ENCODE results near the gene ALKBH8.
"Not testable (repeated sequence)": the region's sequence is repeated elsewhere in the genome, so short reads cannot be mapped to it uniquely, and the experiment has no call there.

ALKBH8 gene

DNA sequence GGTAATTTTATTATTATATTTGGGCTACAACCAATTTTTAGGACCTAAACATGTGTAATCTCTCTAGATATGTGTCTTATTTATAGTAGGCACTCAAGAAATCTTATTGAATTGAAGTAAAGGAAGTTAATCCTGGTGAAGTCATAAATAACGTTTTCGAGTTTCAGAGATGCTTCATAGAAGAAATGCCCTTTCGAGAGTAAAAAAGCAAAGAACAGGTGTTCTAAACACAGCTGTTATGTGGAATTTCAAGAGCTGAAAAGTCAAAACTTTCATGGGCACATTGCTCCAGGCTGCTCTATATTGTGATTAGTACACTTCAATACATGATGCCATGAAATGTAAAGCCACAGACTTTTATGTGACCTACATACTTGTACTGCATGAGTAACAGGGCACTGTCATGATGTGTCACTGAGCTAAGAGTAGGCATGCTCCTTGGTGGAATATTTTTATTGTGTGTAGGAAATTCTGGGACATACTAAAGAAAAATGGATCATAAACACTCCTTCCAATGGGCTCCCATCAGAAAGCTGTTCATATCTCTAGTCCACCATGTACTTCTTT lies 18.2 kb upstream of the ALKBH8 start:
- Histone ChIP-seq H3K36me3 (ENCODE audit: insufficient read depth, low read length) (no peaks in the 10 kb centered on the region), H3K9ac (ENCODE audit: low read length) (no peak overlapping the region), H3F3A (ENCODE audit: insufficient read depth, low read length) (no peaks in the 10 kb centered on the region), H3K27me3 (ENCODE audit: insufficient read depth, low read length) (no peaks in the 10 kb centered on the region; the same call in 1 of the 2 replicates), H3K79me2 (ENCODE audit: insufficient read depth, low read length) (no peaks in the 10 kb centered on the region), H3K9me3 (ENCODE audit: low read length) (no peaks in the 10 kb centered on the region), H3K4me3 (ENCODE audit: low read depth, low read length, poor library complexity, severe bottlenecking) (no peak overlapping the region), H3K4me1 (ENCODE audit: insufficient read depth, low read length, severe bottlenecking) (no peaks in the 10 kb centered on the region), H3K4me2 (ENCODE audit: low read length) (no peak overlapping the region), H2AFZ (ENCODE audit: low read length) (no peak overlapping the region), H3K9me2 (ENCODE audit: low read depth, low read length) (no peaks in the 10 kb centered on the region), H3K27ac (ENCODE audit: low read depth, low read length, poor library complexity, severe bottlenecking) (no peak overlapping the region), H4K20me1 (ENCODE audit: insufficient read depth, low read length) (no peaks in the 10 kb centered on the region)
- TF ChIP-seq EZH2 (IDR thresholded peaks at IDR 0.05; ENCODE audit: borderline replicate concordance, low read length), result no peak
- TF ChIP-seq, protein P1, sequence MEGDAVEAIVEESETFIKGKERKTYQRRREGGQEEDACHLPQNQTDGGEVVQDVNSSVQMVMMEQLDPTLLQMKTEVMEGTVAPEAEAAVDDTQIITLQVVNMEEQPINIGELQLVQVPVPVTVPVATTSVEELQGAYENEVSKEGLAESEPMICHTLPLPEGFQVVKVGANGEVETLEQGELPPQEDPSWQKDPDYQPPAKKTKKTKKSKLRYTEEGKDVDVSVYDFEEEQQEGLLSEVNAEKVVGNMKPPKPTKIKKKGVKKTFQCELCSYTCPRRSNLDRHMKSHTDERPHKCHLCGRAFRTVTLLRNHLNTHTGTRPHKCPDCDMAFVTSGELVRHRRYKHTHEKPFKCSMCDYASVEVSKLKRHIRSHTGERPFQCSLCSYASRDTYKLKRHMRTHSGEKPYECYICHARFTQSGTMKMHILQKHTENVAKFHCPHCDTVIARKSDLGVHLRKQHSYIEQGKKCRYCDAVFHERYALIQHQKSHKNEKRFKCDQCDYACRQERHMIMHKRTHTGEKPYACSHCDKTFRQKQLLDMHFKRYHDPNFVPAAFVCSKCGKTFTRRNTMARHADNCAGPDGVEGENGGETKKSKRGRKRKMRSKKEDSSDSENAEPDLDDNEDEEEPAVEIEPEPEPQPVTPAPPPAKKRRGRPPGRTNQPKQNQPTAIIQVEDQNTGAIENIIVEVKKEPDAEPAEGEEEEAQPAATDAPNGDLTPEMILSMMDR (IDR thresholded peaks at IDR 0.05; ENCODE audit: low read length), result no peak

DNA sequence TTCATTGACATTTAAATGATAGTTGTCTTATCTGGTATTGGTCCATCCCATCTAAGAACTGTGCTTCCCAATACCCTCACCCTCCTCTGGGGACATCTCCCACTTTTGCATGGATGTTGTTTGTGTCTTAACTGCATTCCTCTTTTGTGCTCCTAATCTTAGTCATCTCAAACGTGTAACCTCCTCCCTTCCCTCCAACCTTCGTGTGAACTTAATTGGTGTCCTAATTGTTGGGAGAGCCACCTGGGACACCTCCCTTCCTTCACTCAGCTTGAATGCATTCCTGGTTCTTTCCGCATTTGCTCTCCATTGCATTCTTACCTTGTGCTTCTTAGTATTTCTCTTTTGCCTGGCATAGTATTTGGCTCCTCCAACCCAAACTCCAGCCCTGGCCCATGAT lies 15.6 kb upstream of the ALKBH8 start:
- no peak overlapping the region for H3K4me3 ChIP-seq (ENCODE audit: low read depth, low read length, poor library complexity, severe bottlenecking)
- no peaks in the 10 kb centered on the region for H3K27me3 ChIP-seq (ENCODE audit: insufficient read depth, low read length)
- no peak overlapping the region for H2AFZ ChIP-seq (ENCODE audit: low read length)
- H3K4me2 ChIP-seq (ENCODE audit: low read length), result no peak overlapping the region
- no peaks in the 10 kb centered on the region for H3K79me2 ChIP-seq (ENCODE audit: insufficient read depth, low read length)
- no peaks in the 10 kb centered on the region for H3F3A ChIP-seq (ENCODE audit: insufficient read depth, low read length)
- no peaks in the 10 kb centered on the region for H3K9me2 ChIP-seq (ENCODE audit: low read depth, low read length)
- H3K4me1 ChIP-seq (ENCODE audit: insufficient read depth, low read length, severe bottlenecking), result no peaks in the 10 kb centered on the region
- H3K9me3 ChIP-seq (ENCODE audit: low read length), result no peaks in the 10 kb centered on the region
- TF ChIP-seq, protein P1 (IDR thresholded peaks at IDR 0.05; ENCODE audit: low read length), result no peak
- no peak for TF ChIP-seq EZH2 (IDR thresholded peaks at IDR 0.05; ENCODE audit: borderline replicate concordance, low read length)
- no peak overlapping the region for H3K9ac ChIP-seq (ENCODE audit: low read length)
- no peaks in the 10 kb centered on the region for H3K36me3 ChIP-seq (ENCODE audit: insufficient read depth, low read length)
- no peak overlapping the region for H3K27ac ChIP-seq (ENCODE audit: low read depth, low read length, poor library complexity, severe bottlenecking)
- no peaks in the 10 kb centered on the region for H4K20me1 ChIP-seq (ENCODE audit: insufficient read depth, low read length)

DNA sequence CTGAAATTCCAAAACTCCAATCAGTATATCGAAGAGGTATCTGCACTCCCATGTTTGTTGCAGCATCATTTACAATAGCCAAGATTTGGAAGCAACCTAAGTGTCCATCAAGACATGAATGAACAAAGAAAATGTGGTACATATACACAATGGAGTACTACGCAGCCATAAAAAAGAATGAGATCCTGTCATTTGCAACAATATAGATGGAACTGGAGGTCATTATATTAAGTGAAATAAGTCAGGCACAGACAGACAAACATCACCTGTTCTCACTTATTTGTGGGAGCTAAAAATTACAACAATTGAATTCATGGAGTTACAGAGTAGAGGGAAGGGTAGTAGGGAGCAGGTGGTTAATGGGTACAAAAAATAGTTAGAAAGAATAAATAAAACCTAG lies 13.6 kb upstream of the ALKBH8 start:
- H3K9me3 ChIP-seq (ENCODE audit: low read length); H3K36me3 ChIP-seq (ENCODE audit: insufficient read depth, low read length); H4K20me1 ChIP-seq (ENCODE audit: insufficient read depth, low read length); H3K79me2 ChIP-seq (ENCODE audit: insufficient read depth, low read length); H3K9me2 ChIP-seq (ENCODE audit: low read depth, low read length); H3K27me3 ChIP-seq (ENCODE audit: insufficient read depth, low read length); H3K4me1 ChIP-seq (ENCODE audit: insufficient read depth, low read length, severe bottlenecking); H3K9ac ChIP-seq (ENCODE audit: low read length); H2AFZ ChIP-seq (ENCODE audit: low read length); H3K4me3 ChIP-seq (ENCODE audit: low read depth, low read length, poor library complexity, severe bottlenecking); H3K4me2 ChIP-seq (ENCODE audit: low read length); H3K27ac ChIP-seq (ENCODE audit: low read depth, low read length, poor library complexity, severe bottlenecking); H3F3A ChIP-seq (ENCODE audit: insufficient read depth, low read length): not testable (repeated sequence)

DNA sequence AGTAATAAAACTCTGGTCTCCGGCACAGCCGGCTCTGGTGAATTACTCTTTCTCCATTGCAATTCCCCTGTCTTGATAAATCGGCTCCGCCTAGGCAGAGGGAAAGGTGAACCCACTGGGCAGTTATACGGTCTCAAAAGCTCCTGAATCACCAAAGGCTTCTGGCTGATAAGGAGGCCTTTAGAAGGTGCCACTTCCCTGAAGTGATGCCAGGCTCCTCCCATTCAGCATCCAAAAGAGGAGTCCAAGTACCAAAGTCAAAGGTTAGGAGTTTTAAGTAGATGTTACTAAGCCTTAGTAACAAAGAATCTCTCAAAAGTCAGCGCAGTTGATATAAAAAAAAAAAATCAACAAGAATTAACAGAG lies 11.8 kb upstream of the ALKBH8 start:
- no peaks in the 10 kb centered on the region for H3K79me2 ChIP-seq (ENCODE audit: insufficient read depth, low read length)
- H3K9me3 ChIP-seq (ENCODE audit: low read length), result no peaks in the 10 kb centered on the region
- no peaks in the 10 kb centered on the region for H4K20me1 ChIP-seq (ENCODE audit: insufficient read depth, low read length)
- H2AFZ ChIP-seq (ENCODE audit: low read length), result no peak overlapping the region
- no peak for TF ChIP-seq EZH2 (IDR thresholded peaks at IDR 0.05; ENCODE audit: borderline replicate concordance, low read length)
- TF ChIP-seq, protein P1 (IDR thresholded peaks at IDR 0.05; ENCODE audit: low read length), result no peak
- no peaks in the 10 kb centered on the region for H3K4me1 ChIP-seq (ENCODE audit: insufficient read depth, low read length, severe bottlenecking)
- H3K9ac ChIP-seq (ENCODE audit: low read length), result no peak overlapping the region
- H3F3A ChIP-seq (ENCODE audit: insufficient read depth, low read length), result no peaks in the 10 kb centered on the region
- no peaks in the 10 kb centered on the region for H3K36me3 ChIP-seq (ENCODE audit: insufficient read depth, low read length)
- no peak overlapping the region for H3K4me2 ChIP-seq (ENCODE audit: low read length)
- H3K27ac ChIP-seq (ENCODE audit: low read depth, low read length, poor library complexity, severe bottlenecking), result no peak overlapping the region
- no peaks in the 10 kb centered on the region for H3K9me2 ChIP-seq (ENCODE audit: low read depth, low read length)
- no peak overlapping the region for H3K4me3 ChIP-seq (ENCODE audit: low read depth, low read length, poor library complexity, severe bottlenecking)
- H3K27me3 ChIP-seq (ENCODE audit: insufficient read depth, low read length), result no peaks in the 10 kb centered on the region
